Body of pancreas (tissue), 4 donors: ENCODE results near the gene ATP7B. TPM values are rescaled to one million over a fixed set of nuclear protein-coding genes. Genes with fewer than 3 reads are reported as not detected.

Source experiments
- ATAC-seq: fragments of 150-250 bp; one replicate; pipeline ENCODE4 v1.9.1; 2016
- DNase-seq, 4 donors: peaks; one replicate each; pipeline ENCODE4 v3.0.0-alpha.2; 2019
- H3K27ac ChIP-seq, 4 donors: fragments of 200-600 bp; sonication (generic); 1 replicate in 3 of 4; 2 replicates in 1 of 4; pipeline versions ENCODE4 v1.5.1 to v1.6.1; 2016 to 2019; ENCODE audit warnings: mild to moderate bottlenecking in 1 of 4, mixed read lengths in 1 of 4, moderate library complexity in 1 of 4
- H3K27me3 ChIP-seq, 2 donors: fragments of 200-600 bp; sonication (generic); one replicate each; pipeline ENCODE4 v1.6.0; 2016; ENCODE audit warnings: mild to moderate bottlenecking in 1 of 2
- H3K36me3 ChIP-seq, 2 donors: fragments of 200-600 bp; sonication (generic); replicated peaks in 1 of 2; 2 replicates each; pipeline ENCODE4 v1.5.1; 2016; ENCODE audit warnings: low read depth in 2 of 2; ENCODE audit not compliant: insufficient read depth in 1 of 2
- H3K4me1 ChIP-seq: fragments of 200-600 bp; sonication (generic); one replicate; pipeline ENCODE4 v1.6.0; 2016
- H3K4me3 ChIP-seq, 2 donors: fragments of 200-600 bp; sonication (generic); 1 replicate in 1 of 2; 2 replicates in 1 of 2; pipeline ENCODE4 v1.5.1; 2016 to 2019
- H3K9me3 ChIP-seq, 3 donors: fragments of 200-600 bp; sonication (generic); 1 replicate in 2 of 3; 2 replicates in 1 of 3; pipeline ENCODE4 v1.5.1; 2016
- CTCF ChIP-seq, 7 experiments: fragments of 450-650 bp in 4 of 7; fragments of 200-600 bp in 3 of 7; sonication (generic) in 3 of 7; IDR thresholded peaks; one replicate each; pipeline ENCODE4 v1.5.1; 2016 to 2019; ENCODE audit warnings: antibody characterized with exemption in 7 of 7
- POLR2A ChIP-seq, 3 donors: fragments of 450-650 bp; IDR thresholded peaks; one replicate each; pipeline ENCODE4 v1.6.1; 2016; ENCODE audit warnings: antibody characterized with exemption in 3 of 3, mild to moderate bottlenecking in 2 of 3
- WGBS, 2 donors: methylation state at CpG; one replicate each; pipeline ENCODE4 v1.1.5; 2017; 5-methylcytosine and 5-hydroxymethylcytosine counted together
- intact Hi-C: fragments of 100-400 bp; cut with DNase I; formaldehyde crosslinking; loops from one replicate; pipeline ENCODE4 v1.15.1; 2023
- total RNA-seq, 2 donors: library from RNA; depleted of rRNA; stranded (reverse); fragments of >200 nt; gene quantifications; one replicate each; pipeline ENCODE4 v1.1.0, GENCODE V29; 2016

Gene ATP7B
- total RNA-seq, 2 donors from 2014 or later: 5.7 to 6.9 TPM

GRCh38 chr13:51923983-51924539, 87.2 kb downstream of the ATP7B start:
- Histone ChIP-seq H3K4me3 (no peak overlapping the region), H3K9me3 (no peaks in the 10 kb centered on the region), H3K27ac (no peak overlapping the region), H3K27me3 (no peaks in the 10 kb centered on the region), H3K4me1 (no peaks in the 10 kb centered on the region), H3K36me3 (no peaks in the 10 kb centered on the region)
- intact Hi-C loops: no loop called here
- TF ChIP-seq POLR2A (IDR thresholded peaks at IDR 0.05) (no peak), CTCF (IDR thresholded peaks at IDR 0.05) (peak in 2 of 7 experiments; percentile 10 to 19)
- DNase-seq (no peak), ATAC-seq (no peak)
- 81 to 82% methylated on average over 3 of the region's 3 CpGs for WGBS, 2 donors

GRCh38 chr13:51922771-51923480, 88.3 kb downstream of the ATP7B start:
- Histone ChIP-seq H3K9me3 (no peaks in the 10 kb centered on the region), H3K27ac (no peak overlapping the region), H3K4me1 (no peaks in the 10 kb centered on the region), H3K36me3 (no peaks in the 10 kb centered on the region), H3K27me3 (no peaks in the 10 kb centered on the region), H3K4me3 (no peak overlapping the region)
- DNase-seq: no peak
- TF ChIP-seq POLR2A (IDR thresholded peaks at IDR 0.05) (no peak), CTCF (IDR thresholded peaks at IDR 0.05) (no peak)
- intact Hi-C loops: no loop called here
- WGBS, 2 donors: 90 to 95% methylated on average over 8 to 10 of the region's 10 CpGs
- no peak for ATAC-seq

- no peaks in the 10 kb centered on the region for H3K9me3 ChIP-seq
- no peak for ATAC-seq
- H3K4me1 ChIP-seq: no peaks in the 10 kb centered on the region
- 78 to 86% methylated on average over 14 of the region's 14 CpGs for WGBS, 2 donors
- TF ChIP-seq CTCF (IDR thresholded peaks at IDR 0.05) (no peak), POLR2A (IDR thresholded peaks at IDR 0.05) (no peak)
- H3K4me3 ChIP-seq: no peak overlapping the region
- no peak for DNase-seq
- H3K36me3 ChIP-seq: no peaks in the 10 kb centered on the region
- no peaks in the 10 kb centered on the region for H3K27me3 ChIP-seq
- H3K27ac ChIP-seq: no peak overlapping the region
- intact Hi-C loops: no loop called here
These were observed 89.2 kb downstream of the ATP7B start for GRCh38 chr13:51921790-51922740.

- intact Hi-C loops: no loop called here
- Histone ChIP-seq H3K27me3 (no peaks in the 10 kb centered on the region), H3K4me3 (no peak overlapping the region), H3K9me3 (no peaks in the 10 kb centered on the region), H3K27ac (no peak overlapping the region), H3K36me3 (no peaks in the 10 kb centered on the region), H3K4me1 (no peaks in the 10 kb centered on the region)
- no peak for TF ChIP-seq CTCF (IDR thresholded peaks at IDR 0.05)
- ATAC-seq (no peak), DNase-seq (no peak)
- WGBS, 2 donors: 75 to 83% methylated on average over 8 of the region's 8 CpGs
These were observed 90.5 kb downstream of the ATP7B start for GRCh38 chr13:51920786-51921185.
